Measurements from ENCODE around the gene MAPT. TPM values are rescaled to one million over a fixed set of nuclear protein-coding genes. Genes with fewer than 3 reads are reported as not detected.
A peak's percentile ranks its signal among the peaks of the same experiment; 100 is the strongest.

Gene MAPT
- total RNA-seq, 2 donors from 2014 or later = 11.7 to 14.7 TPM

GRCh38 chr17:45851873-45852272 is 42.5 kb upstream of the MAPT start:
- WGBS = 56% methylated on average over 1 of the region's 1 CpG
- DNase-seq (ENCODE audit: low spot score) = no peak
- no peak overlapping the region for H3K4me3 ChIP-seq
- no peaks in the 10 kb centered on the region for H3K36me3 ChIP-seq
- no peak for TF ChIP-seq POLR2A (IDR thresholded peaks at IDR 0.05)
- no peak for TF ChIP-seq POLR2AphosphoS5 (IDR thresholded peaks at IDR 0.05)
- no peak for TF ChIP-seq CTCF (IDR thresholded peaks at IDR 0.05)
- H3K27ac ChIP-seq = no peak overlapping the region
- no peaks in the 10 kb centered on the region for H3K4me1 ChIP-seq (replicated peaks)
- H3K9me3 ChIP-seq = no peaks in the 10 kb centered on the region
- H3K27me3 ChIP-seq (replicated peaks; ENCODE audit: insufficient read depth) = no peaks in the 10 kb centered on the region
- intact Hi-C loops (cut with DNase I) = no loop called here

DNA sequence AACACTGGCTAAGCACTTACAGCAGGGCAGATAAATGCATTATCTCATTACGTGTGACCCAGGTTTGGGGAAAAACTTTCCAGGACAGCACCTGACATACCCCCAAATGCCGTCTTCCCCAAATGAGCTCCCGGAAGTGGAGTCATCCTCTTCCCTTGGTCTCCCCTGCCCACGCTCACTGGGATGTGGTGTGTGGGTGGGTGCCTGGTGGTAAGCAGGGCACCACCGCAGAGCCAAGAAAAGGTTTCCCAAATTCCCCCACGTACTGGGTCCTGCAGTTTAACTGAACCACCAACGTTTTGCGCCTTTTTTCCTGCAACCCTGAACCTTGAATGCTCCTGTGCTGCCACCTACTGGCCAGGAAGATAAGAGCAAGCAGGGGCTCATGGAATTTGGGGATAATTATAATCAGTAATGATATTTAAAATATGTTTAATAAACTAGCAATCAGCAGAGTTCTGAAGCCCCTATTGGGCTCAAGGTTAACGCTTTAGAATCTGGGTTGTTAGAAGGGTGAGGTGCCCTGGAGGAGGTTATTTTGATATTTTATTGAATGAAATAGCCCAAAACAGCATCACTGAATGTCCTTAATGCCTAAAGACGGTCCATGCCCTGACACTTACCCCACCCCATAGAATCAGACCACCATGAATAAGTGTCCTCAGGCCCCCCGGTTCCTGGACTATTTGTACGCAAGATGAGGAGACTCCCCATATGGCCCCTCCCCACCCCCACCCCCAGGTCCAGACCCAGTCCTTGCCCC is 41.6 kb upstream of the MAPT start:
- peak; percentile 50 for DNase-seq (ENCODE audit: low spot score)
- Histone ChIP-seq H3K27ac (no peak overlapping the region), H3K9me3 (no peaks in the 10 kb centered on the region), H3K4me3 (no peak overlapping the region), H3K36me3 (no peaks in the 10 kb centered on the region), H3K27me3 (replicated peaks; ENCODE audit: insufficient read depth) (no peaks in the 10 kb centered on the region), H3K4me1 (replicated peaks) (no peaks in the 10 kb centered on the region)
- intact Hi-C loops (cut with DNase I) = no loop called here
- TF ChIP-seq POLR2AphosphoS5 (IDR thresholded peaks at IDR 0.05) (peak; percentile 7), CTCF (IDR thresholded peaks at IDR 0.05) (peak; percentile 78 to 80 (median 79)), POLR2A (IDR thresholded peaks at IDR 0.05) (no peak)
- WGBS = 28% methylated on average over 12 of the region's 12 CpGs

DNA sequence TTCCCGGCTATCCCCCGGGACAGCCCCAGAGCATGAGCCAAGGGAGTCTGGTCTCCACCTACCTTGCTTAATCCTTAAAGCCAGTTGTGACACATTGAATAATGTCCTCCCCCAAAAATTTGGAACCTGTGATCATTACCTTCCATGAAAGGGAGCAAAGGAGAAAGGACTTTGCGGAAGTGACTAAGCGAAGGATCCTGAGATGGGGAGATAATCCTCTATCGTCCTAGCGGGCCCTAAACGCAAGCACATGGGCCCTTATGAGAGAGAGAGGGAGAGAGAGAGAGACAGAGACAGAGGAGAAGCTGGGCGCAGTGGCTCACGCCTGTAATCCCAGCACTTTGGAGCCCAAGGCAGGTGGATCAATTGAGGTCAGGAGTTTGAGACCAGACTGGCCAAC is 40.1 kb upstream of the MAPT start:
- Histone ChIP-seq H3K9me3 (no peaks in the 10 kb centered on the region), H3K4me1 (replicated peaks) (no peaks in the 10 kb centered on the region), H3K27me3 (replicated peaks; ENCODE audit: insufficient read depth) (no peaks in the 10 kb centered on the region), H3K27ac (no peak overlapping the region), H3K36me3 (no peaks in the 10 kb centered on the region), H3K4me3 (no peak overlapping the region)
- WGBS = 79% methylated on average over 9 of the region's 9 CpGs
- TF ChIP-seq POLR2A (IDR thresholded peaks at IDR 0.05) = no peak
- TF ChIP-seq CTCF (IDR thresholded peaks at IDR 0.05) = no peak
- no peak for TF ChIP-seq POLR2AphosphoS5 (IDR thresholded peaks at IDR 0.05)
- intact Hi-C loops (cut with DNase I) = no loop called here
- DNase-seq (ENCODE audit: low spot score) = no peak

- H3K27me3 ChIP-seq (replicated peaks; ENCODE audit: insufficient read depth) = no peaks in the 10 kb centered on the region
Observed at GRCh38 chr17:45855691-45856336, 38.5 kb upstream of the MAPT start.

More at GRCh38 chr17:45855691-45856336, 38.5 kb upstream of the MAPT start:
- TF ChIP-seq POLR2AphosphoS5 (IDR thresholded peaks at IDR 0.05) (no peak), CTCF (IDR thresholded peaks at IDR 0.05) (no peak), POLR2A (IDR thresholded peaks at IDR 0.05) (no peak)
- H3K4me3 ChIP-seq = no peak overlapping the region
- DNase-seq (ENCODE audit: low spot score) = no peak
- no peak overlapping the region for H3K27ac ChIP-seq
- no peaks in the 10 kb centered on the region for H3K36me3 ChIP-seq
- H3K4me1 ChIP-seq (replicated peaks) = no peaks in the 10 kb centered on the region
- no peaks in the 10 kb centered on the region for H3K9me3 ChIP-seq
- intact Hi-C loops (cut with DNase I) = no loop called here
- 69% methylated on average over 2 of the region's 2 CpGs for WGBS

All from prostate gland (tissue), 2 donors.